Measurements from ENCODE around the gene ARMC2.

DNA sequence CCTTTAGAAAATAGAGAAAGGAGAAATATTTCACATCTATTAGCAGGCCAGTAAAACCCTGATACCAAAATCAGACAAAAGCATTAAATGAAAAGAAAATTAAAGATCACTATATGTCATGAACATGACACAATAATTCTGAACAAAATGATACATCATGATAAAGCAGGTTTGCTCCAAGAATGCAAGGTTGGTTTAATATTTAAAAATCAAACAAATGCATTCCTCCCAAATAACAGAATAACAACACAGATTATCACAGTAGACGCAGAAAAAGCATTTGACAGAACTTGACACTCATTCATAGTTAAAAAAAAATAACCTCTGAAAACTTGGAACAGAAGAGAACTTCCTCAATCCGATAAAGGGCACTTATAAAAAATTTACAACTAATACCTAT lies 22.9 kb upstream of the ARMC2 start:
- TF ChIP-seq CTCF (IDR thresholded peaks at IDR 0.05) (no peak), POLR2A (IDR thresholded peaks at IDR 0.05) (no peak)

Data from esophagus squamous epithelium (tissue), 4 donors.